Dedifferentiated amniotic fluid mesenchymal stem cell (primary cell): ENCODE measurements around the gene PSEN1.
A peak's percentile ranks its signal among the peaks of the same experiment; 100 is the strongest.

Experiments used
- DNase-seq: peaks from one replicate; pipeline ENCODE4 v3.0.0-alpha.2; 2016; ENCODE audit errors: extremely low spot score

The PSEN1 gene

DNA sequence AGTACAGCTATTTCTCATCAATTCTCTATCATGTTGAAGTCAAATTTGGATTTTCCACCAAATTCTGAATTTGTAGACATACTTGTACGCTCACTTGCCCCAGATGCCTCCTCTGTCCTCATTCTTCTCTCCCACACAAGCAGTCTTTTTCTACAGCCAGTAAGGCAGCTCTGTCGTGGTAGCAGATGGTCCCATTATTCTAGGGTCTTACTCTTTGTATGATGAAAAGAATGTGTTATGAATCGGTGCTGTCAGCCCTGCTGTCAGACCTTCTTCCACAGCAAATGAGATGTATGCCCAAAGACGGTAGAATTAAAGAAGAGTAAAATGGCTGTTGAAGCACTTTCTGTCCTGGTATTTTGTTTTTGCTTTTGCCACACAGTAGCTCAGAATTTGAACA lies 83.8 kb downstream of the PSEN1 start:
- DNase-seq = no peak

DNA sequence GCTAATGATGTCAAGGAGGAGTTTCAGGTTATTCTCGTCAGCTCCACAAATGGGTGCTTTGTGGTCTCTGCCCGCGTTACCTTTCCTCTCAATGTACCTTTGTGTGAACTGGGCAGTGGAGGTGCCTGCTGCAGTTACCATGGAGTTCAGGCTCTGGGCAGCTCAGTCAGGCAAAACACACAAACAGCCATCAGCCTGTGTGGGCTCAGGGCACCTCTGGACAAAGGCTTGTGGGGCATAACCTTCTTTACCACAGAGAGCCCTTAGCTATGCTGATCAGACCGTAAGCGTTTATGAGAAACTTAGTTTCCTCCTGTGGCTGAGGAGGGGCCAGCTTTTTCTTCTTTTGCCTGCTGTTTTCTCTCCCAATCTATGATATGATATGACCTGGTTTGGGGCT lies 84.3 kb downstream of the PSEN1 start:
- no peak for DNase-seq

DNA sequence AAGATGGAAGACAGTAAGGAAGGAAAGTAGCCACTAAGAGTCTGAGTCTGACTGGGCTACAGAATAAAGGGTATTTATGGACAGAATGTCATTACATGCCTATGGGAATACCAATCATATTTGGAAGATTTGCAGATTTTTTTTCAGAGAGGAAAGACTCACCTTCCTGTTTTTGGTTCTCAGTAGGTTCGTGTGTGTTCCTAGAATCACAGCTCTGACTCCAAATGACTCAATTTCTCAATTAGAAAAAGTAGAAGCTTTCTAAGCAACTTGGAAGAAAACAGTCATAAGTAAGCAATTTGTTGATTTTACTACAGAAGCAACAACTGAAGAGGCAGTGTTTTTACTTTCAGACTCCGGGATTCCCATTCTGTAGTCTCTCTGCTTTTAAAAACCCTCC lies 85.6 kb downstream of the PSEN1 start:
- DNase-seq = no peak

DNA sequence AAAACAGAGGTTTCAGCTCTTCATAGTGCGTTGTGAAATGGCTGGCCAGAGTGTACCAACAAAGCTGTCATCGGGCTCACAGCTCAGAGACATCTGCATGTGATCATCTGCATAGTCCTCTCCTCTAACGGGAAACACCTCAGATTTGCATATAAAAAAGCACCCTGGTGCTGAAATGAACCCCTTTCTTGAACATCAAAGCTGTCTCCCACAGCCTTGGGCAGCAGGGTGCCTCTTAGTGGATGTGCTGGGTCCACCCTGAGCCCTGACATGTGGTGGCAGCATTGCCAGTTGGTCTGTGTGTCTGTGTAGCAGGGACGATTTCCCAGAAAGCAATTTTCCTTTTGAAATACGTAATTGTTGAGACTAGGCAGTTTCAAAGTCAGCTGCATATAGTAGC lies 86.7 kb downstream of the PSEN1 start:
- DNase-seq = no peak

DNA sequence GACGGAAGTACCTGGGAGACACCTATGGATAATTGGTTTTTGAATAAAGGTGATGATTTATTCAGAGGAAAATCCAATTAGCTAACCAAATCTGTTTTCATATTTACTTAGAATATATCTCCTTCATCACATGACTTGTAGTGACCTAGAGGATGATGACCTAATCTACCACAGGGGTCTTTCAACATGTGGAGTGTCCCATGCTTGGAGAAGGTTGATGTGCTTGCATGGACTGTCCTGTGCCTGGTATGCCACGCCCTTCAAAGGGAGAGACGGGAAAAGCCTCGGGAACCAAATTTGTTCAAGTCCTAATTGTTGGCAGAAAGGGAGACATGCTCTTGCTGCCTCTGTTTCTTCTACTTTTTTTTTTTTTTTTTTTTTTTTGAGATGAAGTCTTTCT lies 89.2 kb downstream of the PSEN1 start:
- DNase-seq = no peak

DNA sequence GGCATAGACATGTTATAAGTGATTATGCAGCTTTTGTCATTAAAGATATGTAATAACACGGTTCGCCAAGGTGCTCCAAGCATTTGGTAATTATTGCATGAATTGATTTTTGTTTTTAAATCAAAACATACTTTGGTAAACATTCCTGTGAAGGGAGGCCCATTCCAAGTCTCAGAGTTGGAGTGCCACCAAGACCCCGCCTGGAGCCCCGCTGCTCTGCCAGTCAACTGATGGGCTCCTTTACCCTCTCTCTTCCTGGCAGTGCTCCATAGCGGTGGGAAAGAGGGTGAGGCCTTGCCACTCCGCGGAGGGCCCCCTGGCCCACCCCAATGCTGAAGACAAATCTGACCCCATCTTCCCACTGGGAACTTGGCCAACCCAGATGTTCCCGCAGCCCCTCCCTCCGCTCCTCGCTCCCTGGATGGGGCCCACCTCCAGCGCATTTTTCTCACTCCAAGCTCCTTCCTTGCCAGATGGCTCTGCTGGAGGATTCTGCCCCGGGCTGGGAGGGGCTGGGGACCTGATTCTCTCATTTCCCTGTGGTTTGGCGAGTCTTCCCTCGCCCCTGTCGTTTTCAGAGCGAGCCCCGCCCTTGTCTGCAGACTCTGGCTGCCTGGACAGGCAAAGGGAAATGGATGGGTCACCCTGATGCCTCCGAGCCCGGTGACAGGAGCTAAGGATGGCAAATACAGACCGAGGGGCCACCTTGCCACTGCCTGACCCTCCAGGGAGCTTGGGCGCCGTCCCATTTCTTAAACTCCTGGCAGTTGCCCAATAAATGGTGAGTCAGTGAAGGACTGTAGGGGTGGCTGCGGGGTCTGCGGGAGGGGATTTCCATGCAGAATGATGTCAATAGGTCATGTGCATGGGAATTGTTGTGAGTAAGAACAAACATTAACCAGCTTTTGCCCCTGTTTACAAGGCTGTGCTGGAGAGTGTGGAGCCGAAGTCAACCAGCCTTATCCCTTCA lies 91.8 kb downstream of the PSEN1 start:
- peak; percentile 74 for DNase-seq

DNA sequence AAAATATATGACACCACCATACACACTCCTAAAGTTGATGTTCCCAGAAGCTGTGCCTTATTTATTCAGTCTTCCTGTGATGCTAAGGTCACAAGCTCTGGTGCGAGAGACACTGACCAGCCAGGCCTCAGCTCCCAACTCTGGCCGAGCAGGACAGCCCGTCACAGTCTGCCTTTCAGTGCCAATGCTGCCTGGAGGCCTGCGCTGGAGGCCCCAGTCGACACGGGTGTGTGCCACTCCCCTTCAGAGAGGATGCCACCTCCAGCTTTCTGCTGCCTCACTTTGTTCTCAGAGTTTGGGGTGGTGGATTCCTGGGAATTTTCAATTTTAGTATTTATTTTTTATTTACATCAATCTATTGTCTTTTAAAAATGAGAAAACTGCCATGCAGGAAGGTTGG lies 93.7 kb downstream of the PSEN1 start:
- DNase-seq = no peak

DNA sequence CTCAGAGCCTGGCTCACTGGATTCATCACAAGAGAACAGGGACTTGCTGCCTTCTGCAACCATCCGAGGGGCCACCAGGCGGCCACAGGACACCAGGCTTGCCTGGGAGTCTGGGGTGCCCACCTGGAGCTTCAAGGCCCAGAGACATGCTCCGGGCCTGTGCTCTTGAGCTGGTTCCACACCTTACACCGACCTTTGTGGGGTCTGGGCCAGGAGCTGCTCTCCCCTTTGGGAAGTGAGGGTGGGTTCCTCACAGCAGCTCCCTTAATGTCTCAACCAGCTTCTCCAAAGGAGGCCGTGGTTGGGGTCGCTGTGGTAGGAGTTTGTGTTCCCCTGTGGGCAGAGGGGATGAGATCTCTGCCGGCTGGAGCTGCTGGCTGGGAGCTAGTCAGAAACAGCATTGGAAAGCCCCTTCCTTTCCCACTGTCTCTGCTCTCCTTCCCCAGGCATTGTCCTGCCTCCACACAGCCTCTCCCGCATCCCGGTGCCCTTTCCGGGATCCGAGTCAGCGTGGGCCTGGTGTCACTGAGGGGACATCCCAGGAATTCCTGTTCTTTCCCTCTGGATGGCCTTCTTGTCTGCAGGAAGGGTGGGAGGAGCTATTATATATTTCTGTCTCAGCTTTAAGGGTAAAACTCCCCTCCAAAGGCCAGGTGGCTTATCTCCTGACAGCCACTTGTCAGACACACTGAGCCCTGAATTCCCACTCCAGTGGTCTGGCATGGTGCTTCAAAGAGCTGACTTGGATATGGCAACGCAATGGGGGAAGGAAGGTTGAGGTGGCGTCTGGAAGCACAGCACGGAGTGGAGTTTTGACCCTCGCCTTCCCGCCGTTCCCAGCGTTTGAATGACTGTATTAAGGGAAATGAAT lies 95.9 kb downstream of the PSEN1 start:
- no peak for DNase-seq

DNA sequence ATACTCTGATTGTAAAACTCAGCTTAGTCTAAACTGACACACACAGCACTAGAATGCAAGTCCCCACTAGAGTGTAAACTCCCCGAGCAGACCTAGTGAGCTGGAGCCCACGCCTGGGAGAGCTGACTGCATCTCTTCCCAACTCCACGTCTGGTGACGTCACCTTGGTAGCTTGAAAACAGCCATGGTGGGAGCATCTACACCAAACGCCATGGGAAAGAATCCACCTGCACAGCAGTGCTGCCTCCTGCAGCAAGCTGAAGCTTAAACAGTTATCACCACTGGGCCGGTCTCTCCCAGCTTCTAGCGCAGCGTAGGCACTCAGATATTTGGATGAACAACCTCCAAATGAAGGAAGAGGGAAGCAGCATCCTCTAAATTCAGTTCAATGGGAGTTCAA lies 96.7 kb downstream of the PSEN1 start:
- no peak for DNase-seq

DNA sequence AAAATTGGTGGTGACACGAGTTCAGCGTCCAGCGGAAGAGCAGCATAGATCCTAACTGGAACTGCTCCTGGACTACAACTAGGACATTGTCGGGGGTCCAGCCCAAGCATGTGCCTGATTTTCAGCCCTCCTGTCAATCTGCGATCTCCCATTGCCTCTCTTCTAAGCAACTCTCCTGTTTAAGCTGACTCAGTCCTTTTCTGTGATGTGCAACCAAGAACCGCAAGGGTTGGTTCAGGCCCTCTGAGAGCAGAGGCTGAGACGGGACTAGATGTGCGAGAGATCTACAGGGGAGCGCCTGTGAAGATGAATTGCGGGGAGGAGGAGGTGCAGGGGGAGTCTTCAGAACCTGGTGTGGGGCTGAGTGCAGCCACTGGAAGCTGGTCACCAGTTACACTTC lies 97.3 kb downstream of the PSEN1 start:
- DNase-seq = no peak

DNA sequence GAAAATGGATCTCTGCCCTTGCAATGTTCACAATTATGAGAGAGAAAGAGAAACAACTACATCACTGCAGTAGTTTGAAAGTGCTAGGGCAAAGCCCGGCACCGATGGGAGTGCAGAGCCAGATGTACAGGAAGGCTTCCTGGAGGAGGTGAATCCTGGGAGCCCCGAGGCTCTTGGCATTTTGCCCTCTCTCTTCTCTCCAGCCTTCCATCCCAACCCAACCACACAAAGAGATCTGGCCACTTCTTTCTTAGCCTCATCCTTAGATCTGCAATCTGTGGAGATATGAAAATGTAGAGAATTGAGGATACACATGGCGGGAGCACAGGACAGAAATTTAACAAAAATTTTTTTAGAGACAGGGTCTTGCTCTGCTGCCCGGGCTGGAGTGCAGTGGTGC lies 97.7 kb downstream of the PSEN1 start:
- DNase-seq = no peak

DNA sequence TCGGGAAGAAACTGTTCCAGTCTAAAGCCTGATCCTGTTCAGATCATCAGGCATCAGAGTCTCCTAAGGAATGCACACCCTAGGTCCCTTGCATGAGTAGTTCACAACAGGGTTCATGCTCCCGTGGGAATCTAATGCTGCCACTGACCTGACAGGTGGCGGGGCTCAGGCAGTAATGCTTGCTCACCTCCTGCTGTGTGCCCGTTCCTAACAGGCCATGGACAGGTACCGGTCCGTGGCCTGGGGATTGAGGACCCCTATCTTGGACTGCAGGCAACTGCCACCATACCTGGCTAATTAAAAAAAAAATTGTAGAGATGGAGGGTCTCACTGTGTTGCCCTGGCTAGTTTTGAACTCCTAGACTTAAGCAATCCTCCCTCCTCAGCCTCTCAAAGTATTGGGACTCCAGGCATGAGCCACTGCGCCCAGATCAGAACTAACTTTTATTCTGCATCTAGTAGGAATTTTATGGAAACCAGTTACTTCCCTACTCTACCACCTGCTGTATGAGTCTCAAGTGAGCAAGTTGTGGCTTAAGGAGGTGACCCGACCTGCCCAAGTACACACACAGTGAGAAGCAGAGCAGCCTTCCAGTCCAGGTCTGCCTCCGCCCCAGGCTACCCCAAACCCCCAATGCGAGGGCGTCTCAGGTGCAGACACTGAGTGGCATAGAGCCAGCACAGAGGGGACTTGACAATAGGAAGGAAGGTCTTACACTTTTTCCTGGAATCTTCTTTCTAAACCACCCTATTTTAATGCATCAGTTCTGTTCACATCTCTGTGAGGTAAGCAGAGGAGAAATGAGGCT lies 98.5 kb downstream of the PSEN1 start:
- DNase-seq = no peak

DNA sequence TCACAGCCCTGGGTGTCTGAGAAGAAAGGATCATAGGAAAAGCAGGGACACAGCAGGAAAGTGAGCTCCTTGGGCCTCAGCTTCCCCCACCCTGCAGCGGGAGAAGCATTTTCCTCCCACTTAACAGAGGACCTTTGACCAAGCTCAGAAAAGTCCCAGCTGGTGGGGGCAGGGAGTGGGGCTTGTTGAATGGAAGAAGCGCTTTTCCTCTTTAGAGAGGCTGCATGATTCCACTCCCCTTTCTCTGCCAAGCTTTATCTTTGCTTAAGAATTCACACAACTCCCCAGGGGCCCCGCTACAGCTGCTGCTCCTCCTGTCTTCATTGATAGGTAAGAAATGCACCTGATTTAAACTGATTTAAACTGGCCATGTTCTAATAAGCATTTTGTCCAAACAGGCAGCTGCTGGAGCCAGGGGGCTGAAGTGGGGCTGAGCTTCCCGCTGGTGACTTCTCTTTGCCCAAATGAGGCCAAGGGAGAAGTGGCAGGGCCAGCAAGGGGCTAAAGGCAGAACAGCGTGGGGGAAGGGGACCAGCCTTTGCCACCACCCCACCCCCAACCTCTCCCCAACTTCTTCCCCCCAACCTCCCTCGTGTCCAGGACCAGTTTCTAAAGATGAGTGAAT lies 99.3 kb downstream of the PSEN1 start:
- no peak for DNase-seq

DNA sequence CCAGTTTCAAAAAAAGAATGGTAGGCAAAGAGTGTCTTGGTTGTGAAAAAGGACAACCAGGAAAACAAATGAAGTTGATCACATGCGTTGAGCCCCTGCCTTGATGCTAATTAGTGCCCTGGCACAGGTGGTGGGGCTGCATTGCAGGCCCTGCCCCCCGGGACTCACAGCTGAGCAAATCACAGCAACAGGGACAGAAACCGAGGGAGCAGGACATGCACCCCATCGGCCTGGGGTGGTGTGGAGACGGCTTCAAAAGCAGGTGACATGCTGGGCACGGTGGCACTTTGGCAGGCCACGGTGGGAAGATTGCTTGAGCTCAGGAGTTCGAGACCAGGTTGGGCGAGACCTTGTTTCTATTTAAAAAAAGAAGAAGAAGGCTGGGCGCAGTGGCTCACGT lies 99.8 kb downstream of the PSEN1 start:
- no peak for DNase-seq

DNA sequence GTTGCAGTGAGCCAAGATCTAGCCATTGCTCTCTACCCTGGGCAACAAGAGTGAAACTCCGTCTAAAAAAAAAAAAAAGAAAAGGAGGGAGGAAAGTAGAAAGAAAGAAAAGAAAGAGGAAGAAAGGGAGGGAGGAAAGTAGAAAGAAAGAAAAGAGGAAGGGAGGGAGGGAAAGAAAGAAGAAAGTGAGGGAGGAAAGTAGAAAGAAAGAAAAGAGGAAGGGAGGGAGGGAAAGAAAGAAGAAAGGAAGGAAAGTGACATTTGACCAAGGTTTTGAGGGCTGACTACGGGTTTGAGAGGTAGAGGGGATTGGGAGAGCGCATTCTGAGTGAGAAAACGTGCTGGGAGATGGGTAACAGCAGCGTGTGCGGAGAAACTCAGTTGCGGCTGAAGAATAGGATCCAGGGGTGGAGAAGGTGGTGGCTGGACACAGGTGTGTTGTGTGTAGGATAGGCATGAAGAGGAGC lies 100.5 kb downstream of the PSEN1 start:
- DNase-seq = no peak

DNA sequence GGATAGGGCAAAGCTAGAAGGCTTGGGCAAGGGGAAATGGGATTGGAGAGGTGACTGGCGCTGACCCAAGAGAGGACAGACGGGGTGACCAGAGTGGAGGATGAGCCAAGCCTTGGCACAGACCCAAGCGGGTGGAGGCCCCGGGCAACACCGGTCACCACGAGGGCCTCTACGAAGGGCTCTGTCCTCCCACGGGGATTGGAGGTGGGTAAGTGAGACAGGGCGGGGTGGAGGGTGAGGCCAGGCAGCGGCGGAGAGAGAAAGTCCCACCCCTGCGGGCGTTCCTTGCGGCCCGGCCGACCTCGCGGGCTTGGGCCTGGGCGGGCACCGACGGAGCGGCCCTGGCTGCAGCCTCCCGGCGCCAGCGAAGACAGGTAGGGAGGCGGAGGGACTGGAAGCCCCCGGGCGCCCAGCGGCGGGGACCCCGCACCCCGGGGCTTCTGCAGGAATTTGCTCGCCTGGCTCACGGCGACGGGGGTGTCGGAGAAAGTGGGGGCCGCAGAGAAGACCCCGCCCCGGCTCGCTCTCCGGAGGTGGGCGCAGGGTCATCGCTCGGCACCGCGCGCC lies 101.0 kb downstream of the PSEN1 start, which contains the start of gene PAPLN:
PAPLN (plus strand) TSS at position 288 of the 567 bp plus-strand sequence. CDS start 2,273 bp downstream, outside the sequence.
- DNase-seq = no peak

DNA sequence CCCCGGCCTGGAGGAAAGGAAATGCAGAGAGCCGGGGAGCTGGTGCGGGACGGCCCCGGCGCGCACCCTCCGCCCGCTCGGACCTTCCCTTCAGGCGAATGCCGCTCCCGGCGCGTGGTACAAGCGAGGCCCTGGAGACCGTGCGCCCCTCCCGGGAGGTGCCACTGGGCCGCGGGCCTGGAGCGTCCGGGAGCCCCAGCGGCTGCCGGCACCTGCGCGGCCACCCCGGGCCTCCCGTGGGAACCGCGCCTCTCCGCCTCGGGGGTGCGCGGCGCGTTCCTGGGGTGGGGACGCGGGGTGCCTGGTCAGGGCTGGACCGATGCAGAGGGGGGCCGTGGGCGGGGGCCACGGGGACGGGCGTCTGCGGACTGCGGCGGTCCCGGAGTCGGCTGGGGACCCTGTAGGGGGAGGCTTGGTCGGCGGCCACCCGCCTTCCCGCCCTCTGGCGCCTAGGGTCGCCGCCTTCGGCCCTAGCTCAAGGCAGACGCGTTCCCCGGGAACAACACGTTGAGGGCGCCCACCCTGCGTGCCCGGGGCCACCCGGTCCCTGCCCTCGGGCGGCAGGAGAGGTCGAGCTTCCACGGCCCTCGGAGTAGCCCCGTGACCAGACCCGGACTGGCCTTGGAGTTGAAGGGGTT lies 101.6 kb downstream of the PSEN1 start:
- no peak for DNase-seq

DNA sequence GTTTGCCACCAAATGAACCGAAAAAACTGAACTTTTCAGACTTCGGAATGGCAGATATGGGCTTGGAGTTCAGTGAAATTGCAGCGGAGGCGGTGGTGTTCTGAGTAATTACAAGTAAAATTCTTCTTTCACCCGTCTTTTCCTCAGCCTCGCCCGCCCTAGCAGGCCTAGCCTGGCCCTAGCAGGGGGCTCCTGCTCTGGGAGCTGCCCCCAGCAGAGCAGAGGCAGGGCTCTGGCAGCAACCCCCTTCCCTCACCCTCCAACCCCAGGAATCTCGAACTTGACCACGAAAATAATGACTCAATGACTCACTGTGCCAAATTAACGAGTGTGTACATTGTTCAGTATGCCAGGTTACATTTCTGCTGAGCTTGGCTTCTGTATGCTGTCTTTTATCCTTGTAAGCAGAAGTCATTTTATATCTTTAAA lies 102.1 kb downstream of the PSEN1 start:
- peak; percentile 38 for DNase-seq

DNA sequence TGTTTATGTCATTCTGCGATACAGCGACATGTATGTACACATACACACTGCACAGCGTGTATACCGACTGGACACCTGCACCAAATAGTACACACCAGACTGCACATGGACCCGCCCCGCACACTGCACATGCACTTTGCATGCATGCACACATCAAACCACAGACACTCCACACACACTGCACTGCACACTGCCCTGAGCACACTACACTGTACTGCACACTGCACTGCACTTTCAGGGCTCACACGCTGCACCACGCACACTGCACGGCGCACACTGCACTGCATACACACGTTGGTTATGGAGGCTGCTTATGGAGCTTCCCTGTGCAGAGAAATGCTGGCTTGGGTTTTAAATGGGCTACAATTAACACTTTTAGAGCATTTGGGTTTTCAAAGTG lies 102.6 kb downstream of the PSEN1 start:
- DNase-seq = no peak
